Coronary artery (tissue), 2 donors: Measurements from ENCODE around the gene GALNT13.

Experiments used
- DNase-seq: peaks from one replicate; pipeline ENCODE4 v3.0.0-alpha.2; 2017; ENCODE audit warnings: low spot score
- H3K27ac ChIP-seq, 2 donors: fragments of 200-600 bp; sonication (generic); one replicate each; pipeline ENCODE4 v1.5.1; 2016 to 2019
- H3K4me3 ChIP-seq: fragments of 200-600 bp; sonication (generic); 2 replicates; pipeline ENCODE4 v1.5.1; 2016; ENCODE audit warnings: mild to moderate bottlenecking, moderate library complexity
- CTCF ChIP-seq: fragments of 200-600 bp; sonication (generic); IDR thresholded peaks from one replicate; pipeline ENCODE4 v1.5.1; 2019; ENCODE audit warnings: antibody characterized with exemption

GALNT13 gene

GRCh38 chr2:154386186-154386585 lies 514.5 kb downstream of the GALNT13 start:
- no peak for TF ChIP-seq CTCF
- DNase-seq, result no peak
- no peak overlapping the region for H3K27ac ChIP-seq
- H3K4me3 ChIP-seq, result no peak overlapping the region

- no peak for DNase-seq
- Histone ChIP-seq H3K27ac (no peak overlapping the region), H3K4me3 (no peak overlapping the region)
- TF ChIP-seq CTCF, result no peak
Measured at GRCh38 chr2:154391051-154391450, 519.3 kb downstream of the GALNT13 start.

- TF ChIP-seq CTCF, result no peak
- DNase-seq, result no peak
- no peak overlapping the region for H3K4me3 ChIP-seq
- no peak overlapping the region for H3K27ac ChIP-seq
Measured at GRCh38 chr2:154392256-154392655, 520.5 kb downstream of the GALNT13 start.

- Histone ChIP-seq H3K4me3 (no peak overlapping the region), H3K27ac (no peak overlapping the region)
- no peak for TF ChIP-seq CTCF
- DNase-seq, result no peak
Measured at GRCh38 chr2:154394600-154394999, 522.9 kb downstream of the GALNT13 start.

GRCh38 chr2:154400563-154401290 lies 529.0 kb downstream of the GALNT13 start:
- no peak overlapping the region for H3K4me3 ChIP-seq
- no peak overlapping the region for H3K27ac ChIP-seq
- DNase-seq, result no peak
- no peak for TF ChIP-seq CTCF

- no peak overlapping the region for H3K27ac ChIP-seq
- H3K4me3 ChIP-seq, result no peak overlapping the region
Measured at GRCh38 chr2:154402213-154402612, 530.5 kb downstream of the GALNT13 start.

More at GRCh38 chr2:154402213-154402612, 530.5 kb downstream of the GALNT13 start:
- no peak for DNase-seq
- no peak for TF ChIP-seq CTCF
